BJ (cell line): ENCODE results near the gene C4orf50. TPM values are rescaled to one million over a fixed set of nuclear protein-coding genes. Genes with fewer than 3 reads are reported as not detected.

Source experiments
- CTCF ChIA-PET: fragments of 350-600 bp; formaldehyde crosslinking; extraction: SDS; loops from one replicate; lab custom pipeline; 2021; ENCODE audit warnings: antibody characterized with exemption, inconsistent platforms; lab: Yijun Ruan, JAX
- POLR2A ChIA-PET: fragments of 300-600 bp; sonication (Branson Sonifier 250); formaldehyde crosslinking; extraction: SDS; loops from one replicate; lab custom pipeline; 2021; ENCODE audit warnings: antibody characterized with exemption; lab: Charles Lee
- DNase-seq: peaks from one replicate; pipeline ENCODE4 v3.0.0-alpha.2; 2011; ENCODE audit warnings: low read depth
- H3K27me3 ChIP-seq: 2 replicates; pipeline ENCODE4 v1.6.0; 2011; ENCODE audit warnings: low read length; ENCODE audit not compliant: control insufficient read depth, insufficient read depth
- H3K36me3 ChIP-seq: 2 replicates; pipeline ENCODE4 v1.5.1; 2011; ENCODE audit warnings: low read length; ENCODE audit not compliant: control insufficient read depth, insufficient read depth
- H3K4me3 ChIP-seq: 2 replicates; pipeline ENCODE4 v1.5.1; 2011; ENCODE audit warnings: low read depth, mild to moderate bottlenecking, control low read depth, low read length
- polyA plus RNA-seq: library from polyadenylated mRNA; depleted of rRNA; stranded (reverse); fragments of >200 nt; gene quantifications from 2 replicates; pipeline ENCODE4 v1.2.3, GENCODE V29; 2011
- TF ChIP-seq, protein P1 (sequence below): IDR thresholded peaks from 2 replicates; pipeline ENCODE4 v1.5.1; 2011; ENCODE audit warnings: low read depth, mild to moderate bottlenecking, control low read depth, inconsistent platforms, low read length, moderate library complexity; ENCODE audit not compliant: insufficient read depth

Gene C4orf50
- polyA plus RNA-seq, 1 experiment: not detected

DNA sequence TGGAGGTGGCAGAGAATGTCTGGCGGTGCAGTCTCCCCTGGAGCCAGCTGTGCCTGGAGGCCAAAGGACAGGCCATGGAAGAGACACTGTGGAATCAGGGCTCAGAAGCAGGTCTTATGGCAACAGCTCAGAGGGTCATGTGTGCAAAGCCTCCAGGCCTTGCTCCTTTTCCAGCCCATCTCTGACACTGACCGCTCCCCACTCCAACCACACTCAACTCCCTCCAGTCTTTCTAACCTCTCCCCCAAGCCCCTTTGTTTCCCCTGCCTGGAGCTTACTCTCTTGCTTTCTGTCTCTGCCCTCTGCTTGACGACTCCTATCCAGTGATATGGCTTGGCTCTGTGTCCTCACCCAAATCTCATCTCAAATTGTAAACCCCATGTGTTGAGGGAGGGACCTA is 91.1 kb downstream of the C4orf50 start:
- ChIA-PET POLR2A (no interaction called here), CTCF (no interaction called here)
- Histone ChIP-seq H3K27me3 (peaks cover 11% of the 10 kb centered on the region; the same call in 1 of the 2 replicates), H3K36me3 (no peaks in the 10 kb centered on the region), H3K4me3 (no peak overlapping the region)
- TF ChIP-seq, protein P1, sequence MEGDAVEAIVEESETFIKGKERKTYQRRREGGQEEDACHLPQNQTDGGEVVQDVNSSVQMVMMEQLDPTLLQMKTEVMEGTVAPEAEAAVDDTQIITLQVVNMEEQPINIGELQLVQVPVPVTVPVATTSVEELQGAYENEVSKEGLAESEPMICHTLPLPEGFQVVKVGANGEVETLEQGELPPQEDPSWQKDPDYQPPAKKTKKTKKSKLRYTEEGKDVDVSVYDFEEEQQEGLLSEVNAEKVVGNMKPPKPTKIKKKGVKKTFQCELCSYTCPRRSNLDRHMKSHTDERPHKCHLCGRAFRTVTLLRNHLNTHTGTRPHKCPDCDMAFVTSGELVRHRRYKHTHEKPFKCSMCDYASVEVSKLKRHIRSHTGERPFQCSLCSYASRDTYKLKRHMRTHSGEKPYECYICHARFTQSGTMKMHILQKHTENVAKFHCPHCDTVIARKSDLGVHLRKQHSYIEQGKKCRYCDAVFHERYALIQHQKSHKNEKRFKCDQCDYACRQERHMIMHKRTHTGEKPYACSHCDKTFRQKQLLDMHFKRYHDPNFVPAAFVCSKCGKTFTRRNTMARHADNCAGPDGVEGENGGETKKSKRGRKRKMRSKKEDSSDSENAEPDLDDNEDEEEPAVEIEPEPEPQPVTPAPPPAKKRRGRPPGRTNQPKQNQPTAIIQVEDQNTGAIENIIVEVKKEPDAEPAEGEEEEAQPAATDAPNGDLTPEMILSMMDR: no peak
- DNase-seq: no peak

DNA sequence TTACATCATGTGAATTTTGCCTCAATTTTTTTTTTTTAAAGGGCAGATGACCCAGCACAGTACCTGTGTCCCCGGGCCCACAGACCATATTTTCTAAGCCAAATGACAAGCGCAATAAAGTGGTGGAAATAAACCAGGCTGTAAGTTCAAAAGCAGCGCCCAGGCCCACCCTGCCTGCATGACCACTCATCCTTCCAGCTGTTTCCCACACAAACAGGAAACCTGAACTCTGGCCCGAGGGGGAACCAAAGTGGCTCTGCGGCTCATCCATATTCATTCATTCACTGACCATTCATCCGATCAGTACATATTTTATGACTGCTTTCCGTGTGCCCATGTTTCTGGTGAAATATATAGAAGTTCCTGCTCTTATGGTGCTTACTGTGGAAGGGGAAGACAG is 91.6 kb downstream of the C4orf50 start:
- POLR2A ChIA-PET: no interaction called here
- Histone ChIP-seq H3K27me3 (peaks cover 11% of the 10 kb centered on the region; the same call in 1 of the 2 replicates), H3K36me3 (no peaks in the 10 kb centered on the region), H3K4me3 (no peak overlapping the region)
- DNase-seq: no peak
- CTCF ChIA-PET: no interaction called here
- TF ChIP-seq, protein P1: no peak

DNA sequence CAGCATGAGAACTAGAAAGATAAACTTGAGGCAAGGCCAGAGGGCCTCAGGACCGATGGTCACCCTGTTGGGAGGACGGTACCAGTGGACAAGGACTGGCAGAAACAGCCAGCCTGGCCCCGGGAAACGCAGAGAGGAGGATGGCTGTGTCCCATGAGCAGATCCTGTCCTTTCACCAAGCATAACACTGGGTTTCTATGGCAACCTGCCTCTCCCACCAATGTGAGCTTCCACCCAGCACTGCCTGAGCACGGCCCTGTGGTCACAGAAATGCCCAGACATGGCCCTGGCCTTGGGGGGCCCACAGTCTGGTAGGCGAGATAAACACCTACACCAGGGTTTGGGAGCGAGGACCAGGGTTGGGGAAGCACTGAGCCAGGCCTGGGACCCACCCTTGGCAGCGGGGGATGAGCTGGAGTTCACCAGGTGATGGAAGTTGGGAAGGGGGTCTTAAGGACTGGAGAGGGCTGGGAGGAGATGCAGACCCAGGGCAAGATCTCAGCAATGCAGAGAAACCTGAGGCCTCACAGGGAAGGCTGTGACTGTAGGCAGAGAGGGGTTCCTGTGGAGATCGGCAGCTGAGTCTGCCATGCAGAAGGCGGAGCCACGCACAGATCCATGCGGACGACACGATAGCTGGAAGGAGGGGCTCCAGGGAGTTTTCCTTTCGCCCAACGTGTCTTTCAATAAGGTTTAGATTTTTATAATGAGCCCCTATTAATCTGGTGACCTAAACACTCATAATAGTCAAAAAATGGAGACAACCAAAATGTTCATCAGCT is 92.6 kb downstream of the C4orf50 start:
- H3K36me3 ChIP-seq: no peaks in the 10 kb centered on the region
- TF ChIP-seq, protein P1: no peak
- ChIA-PET CTCF (no interaction called here), POLR2A (no interaction called here)
- no peak for DNase-seq
- no peak overlapping the region for H3K4me3 ChIP-seq
- peaks cover 9% of the 10 kb centered on the region; the same call in 1 of the 2 replicates for H3K27me3 ChIP-seq

DNA sequence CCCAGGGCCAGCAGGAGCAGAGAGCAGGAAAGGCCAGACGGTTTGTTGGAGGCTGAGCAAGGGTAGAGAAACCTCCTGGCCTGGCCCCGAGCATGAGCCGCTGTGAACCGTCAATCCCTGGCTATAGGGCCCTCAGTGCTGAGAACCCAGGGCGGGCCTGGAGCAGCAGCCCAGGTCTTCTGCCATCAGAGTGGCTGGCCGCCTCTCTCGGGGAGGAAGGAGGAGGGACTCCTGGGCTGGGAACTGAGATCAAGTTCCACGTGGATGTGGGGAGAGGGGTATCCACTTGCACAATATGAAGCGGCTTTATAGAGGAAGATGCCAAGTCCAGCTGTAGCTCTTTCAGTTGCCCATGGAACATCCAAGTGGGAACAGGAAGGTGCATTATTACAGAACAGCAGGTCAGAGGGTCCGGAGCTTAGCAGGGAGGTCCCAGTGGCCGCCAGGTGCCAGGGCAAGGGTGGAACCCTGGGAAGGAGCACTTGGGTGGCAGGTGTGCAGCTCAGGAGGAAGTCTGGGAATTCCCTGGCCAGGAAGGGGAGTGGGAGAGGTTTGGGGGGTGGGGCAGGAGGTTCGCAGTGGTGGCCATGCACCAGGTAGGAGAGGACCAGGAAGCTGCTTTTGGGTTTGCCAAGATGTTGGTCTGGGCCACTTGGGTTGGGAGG is 93.6 kb downstream of the C4orf50 start:
- POLR2A ChIA-PET: no interaction called here
- Histone ChIP-seq H3K36me3 (no peaks in the 10 kb centered on the region), H3K4me3 (no peak overlapping the region), H3K27me3 (0 out of 2 replicates have a peak, but pooled peaks cover 7% of the 10 kb centered on the region)
- CTCF ChIA-PET: no interaction called here
- TF ChIP-seq, protein P1: no peak
- no peak for DNase-seq

DNA sequence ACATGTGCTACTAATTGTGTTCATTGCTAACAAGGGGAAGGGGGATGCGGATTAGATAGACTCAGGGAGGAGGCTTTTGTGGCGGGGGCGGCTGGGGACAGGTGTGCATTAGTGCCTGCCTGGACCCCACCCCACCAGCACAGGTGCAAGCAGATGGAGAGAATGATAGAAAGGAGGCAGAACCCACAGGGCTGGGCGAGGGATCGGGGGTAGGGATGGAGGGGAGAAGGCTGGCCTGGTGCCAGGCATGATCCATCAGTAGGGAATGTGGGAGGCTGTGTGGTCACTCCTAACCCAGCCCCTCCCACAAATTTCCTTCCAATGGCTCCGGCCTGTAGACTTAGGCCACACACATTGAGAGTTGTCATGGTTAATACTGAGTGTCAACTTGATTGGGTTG is 94.9 kb downstream of the C4orf50 start:
- Histone ChIP-seq H3K36me3 (no peaks in the 10 kb centered on the region), H3K4me3 (no peak overlapping the region), H3K27me3 (peaks cover 4% of the 10 kb centered on the region; the same call in 1 of the 2 replicates)
- TF ChIP-seq, protein P1: no peak
- ChIA-PET POLR2A (no interaction called here), CTCF (no interaction called here)
- no peak for DNase-seq
